Measurements from ENCODE around the gene DAP3. TPM values are rescaled to one million over a fixed set of nuclear protein-coding genes. Genes with fewer than 3 reads are reported as not detected.
A peak's percentile ranks its signal among the peaks of the same experiment; 100 is the strongest.
"Not testable (repeated sequence)": the region's sequence is repeated elsewhere in the genome, so short reads cannot be mapped to it uniquely, and the experiment has no call there.

The DAP3 gene
- total RNA-seq, 1 donor from 2014 or later, result 136 TPM

- DNase-seq (ENCODE audit: extremely low read depth, low read depth, low spot score), result no peak
Measured at GRCh38 chr1:155680531-155680930, 8.4 kb upstream of the DAP3 start.

DNA sequence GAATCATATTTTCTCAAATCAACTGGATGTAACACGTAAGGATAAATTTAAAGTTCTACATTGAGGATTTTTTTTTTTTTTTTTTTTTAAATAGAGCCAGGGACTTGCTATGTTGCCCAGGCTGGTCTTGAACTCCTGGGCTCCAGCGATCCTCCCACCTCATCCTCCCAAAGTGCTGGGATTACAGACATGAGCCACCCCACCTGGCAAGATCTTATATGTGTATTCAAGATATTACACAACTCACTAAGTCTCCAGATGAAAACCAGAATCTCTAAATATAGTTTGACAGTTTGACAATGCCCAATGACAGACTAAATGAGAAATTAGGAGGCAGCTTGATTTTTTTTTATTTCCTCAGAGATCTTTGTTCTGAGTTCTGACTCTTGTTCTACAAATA, 7.1 kb upstream of the DAP3 start:
- no peak for DNase-seq (ENCODE audit: extremely low read depth, low read depth, low spot score)

DNA sequence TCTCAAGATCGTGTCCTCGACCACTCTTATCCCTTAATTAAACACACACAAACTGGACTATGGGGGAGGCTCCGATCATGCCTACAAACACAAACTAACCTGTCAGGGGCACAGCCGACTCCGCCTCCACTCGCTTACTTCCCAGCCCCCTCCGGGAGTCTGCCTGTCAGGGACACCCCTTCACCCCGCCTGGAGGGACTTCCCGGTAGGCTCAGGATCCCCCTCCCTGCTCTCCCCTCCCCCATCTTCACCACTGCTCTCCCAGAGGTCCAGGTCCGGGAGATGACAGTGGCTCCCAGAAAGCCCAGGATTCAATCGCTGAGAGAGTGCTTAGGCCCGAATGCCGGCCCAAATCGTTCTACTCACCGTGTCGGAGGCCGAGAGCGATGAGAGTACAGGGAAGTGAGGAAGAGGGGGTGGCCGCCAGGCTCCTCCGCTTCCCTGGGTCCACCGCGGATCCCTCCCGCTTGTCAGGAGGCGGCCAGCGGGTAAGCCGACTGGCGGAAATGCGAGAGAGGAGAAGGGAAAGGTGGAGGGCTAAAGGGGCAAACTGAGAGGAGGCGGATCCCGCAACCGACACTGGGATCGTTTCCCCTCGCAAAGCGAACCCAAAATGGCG, 1.1 kb upstream of the DAP3 start:
- not testable (repeated sequence) for DNase-seq (ENCODE audit: extremely low read depth, low read depth, low spot score)

GRCh38 chr1:155688324-155689080, 389 bp upstream of the DAP3 start, which contains the start of gene YY1AP1:
TSS of gene YY1AP1 (minus strand) at chr1:155688774. CDS start at chr1:155680436, 8,338 bp downstream.
- peak; percentile 29 for DNase-seq (ENCODE audit: extremely low read depth, low read depth, low spot score)

DNA sequence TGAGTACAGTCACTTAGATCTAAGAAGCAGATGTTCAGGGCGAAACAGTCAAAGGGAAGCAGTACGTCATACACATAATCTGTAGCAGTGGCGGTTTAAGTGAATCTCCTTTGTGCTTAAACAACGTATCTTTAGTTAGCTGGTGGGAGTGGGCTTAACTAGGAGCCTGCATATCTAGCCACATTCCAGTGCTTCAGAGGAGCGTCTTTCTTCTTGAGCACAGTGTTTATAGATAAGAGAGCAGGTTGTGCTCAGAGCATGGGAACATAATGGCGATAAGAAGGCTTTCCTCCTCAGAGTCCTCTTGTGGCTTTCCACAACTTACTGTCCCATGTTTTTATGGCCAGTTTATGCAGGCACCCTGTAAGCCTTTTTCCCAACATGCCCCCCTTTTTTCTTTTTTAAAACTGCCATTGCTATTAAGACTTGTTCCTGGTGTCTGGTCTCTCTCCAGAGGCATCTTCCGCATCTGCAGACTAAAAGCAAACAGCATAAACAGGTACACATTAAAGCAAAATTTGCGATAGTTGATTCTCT, 3.2 kb downstream of the DAP3 start:
- no peak for DNase-seq (ENCODE audit: extremely low read depth, low read depth, low spot score)

GRCh38 chr1:155694167-155694566, 5.3 kb downstream of the DAP3 start:
- DNase-seq (ENCODE audit: extremely low read depth, low read depth, low spot score), result no peak

GRCh38 chr1:155695072-155695471, 6.2 kb downstream of the DAP3 start:
- DNase-seq (ENCODE audit: extremely low read depth, low read depth, low spot score), result no peak

- no peak for DNase-seq (ENCODE audit: extremely low read depth, low read depth, low spot score)
Measured at GRCh38 chr1:155695608-155696007, 6.7 kb downstream of the DAP3 start.

DNA sequence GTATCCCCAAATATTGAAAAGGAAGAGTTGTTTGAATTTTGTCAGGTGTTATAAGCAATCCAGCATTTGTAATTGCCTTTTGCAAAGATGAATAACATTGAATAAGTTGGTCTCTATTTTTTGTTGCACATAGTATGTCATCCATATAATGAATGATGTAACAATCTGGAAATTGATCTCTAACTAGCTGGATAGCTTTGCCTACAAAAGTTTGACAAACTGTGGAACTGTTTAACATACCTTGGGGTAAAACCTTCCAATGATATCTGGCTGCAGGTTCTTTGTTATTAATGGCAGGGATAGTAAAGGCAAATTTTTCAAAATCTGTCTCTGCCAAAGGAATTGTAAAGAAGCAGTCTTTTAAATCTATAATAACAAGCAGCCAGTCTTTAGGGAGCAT, 7.6 kb downstream of the DAP3 start:
- DNase-seq (ENCODE audit: extremely low read depth, low read depth, low spot score), result no peak

- no peak for DNase-seq (ENCODE audit: extremely low read depth, low read depth, low spot score)
Measured at GRCh38 chr1:155697046-155697445, 8.2 kb downstream of the DAP3 start.

GRCh38 chr1:155697616-155698015, 8.7 kb downstream of the DAP3 start:
- not testable (repeated sequence) for DNase-seq (ENCODE audit: extremely low read depth, low read depth, low spot score)

DNA sequence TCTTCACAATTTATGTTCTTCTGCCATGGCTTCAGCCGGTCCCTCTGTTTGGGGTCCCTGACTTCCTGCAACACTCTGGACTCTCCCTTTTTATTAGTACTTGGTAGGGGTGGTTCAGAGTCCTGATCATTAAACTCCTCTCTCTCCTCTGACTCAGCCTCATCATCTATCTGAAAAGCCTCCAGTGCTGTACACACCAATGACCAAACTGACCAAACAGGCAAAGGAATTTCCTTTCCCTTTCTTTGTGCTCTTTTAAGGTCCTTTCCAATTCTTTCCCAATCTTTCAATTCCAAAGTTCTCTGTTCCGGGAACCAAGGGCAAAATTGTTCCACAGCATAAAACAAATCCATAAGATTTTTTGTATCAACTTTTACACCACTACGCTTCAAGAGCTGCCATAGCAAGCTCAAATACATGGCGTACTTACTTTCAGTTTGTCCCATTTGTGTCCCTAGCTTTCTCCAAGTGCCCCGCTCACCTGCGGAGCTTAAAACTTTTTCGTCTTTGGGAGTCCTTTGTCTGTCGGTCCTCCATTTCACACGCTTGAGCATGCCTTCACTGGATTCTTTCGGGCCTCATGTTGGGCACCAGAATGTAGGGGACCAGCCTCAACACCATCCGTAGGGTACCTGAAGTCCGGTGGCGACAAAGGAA, 9.6 kb downstream of the DAP3 start:
- no peak for DNase-seq (ENCODE audit: extremely low read depth, low read depth, low spot score)

GRCh38 chr1:155699062-155699461, 10.2 kb downstream of the DAP3 start:
- not testable (repeated sequence) for DNase-seq (ENCODE audit: extremely low read depth, low read depth, low spot score)

- not testable (repeated sequence) for DNase-seq (ENCODE audit: extremely low read depth, low read depth, low spot score)
Measured at GRCh38 chr1:155701675-155702074, 12.8 kb downstream of the DAP3 start.

DNA sequence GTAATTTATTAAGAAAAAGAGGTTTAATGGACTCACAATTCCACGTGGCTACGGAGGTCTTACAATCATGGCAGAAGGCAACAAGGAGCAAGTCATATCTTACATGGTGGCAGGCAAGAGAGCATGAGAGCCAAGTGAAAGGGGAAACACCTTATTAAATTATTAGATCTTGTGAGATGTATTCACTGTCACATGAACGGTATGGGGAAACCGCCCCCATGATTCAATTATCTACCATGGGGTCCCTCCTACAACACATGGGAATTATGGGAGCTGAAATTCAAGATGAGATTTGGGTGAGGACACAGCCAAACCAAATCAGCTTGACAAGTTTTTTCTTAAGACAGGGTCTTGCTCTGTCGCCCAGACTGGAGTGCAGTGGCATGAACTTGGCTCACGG, 14.3 kb downstream of the DAP3 start:
- DNase-seq (ENCODE audit: extremely low read depth, low read depth, low spot score), result no peak

GRCh38 chr1:155704414-155704813, 15.5 kb downstream of the DAP3 start:
- DNase-seq (ENCODE audit: extremely low read depth, low read depth, low spot score), result not testable (repeated sequence)

GRCh38 chr1:155706139-155706538, 17.2 kb downstream of the DAP3 start:
- DNase-seq (ENCODE audit: extremely low read depth, low read depth, low spot score), result no peak

DNA sequence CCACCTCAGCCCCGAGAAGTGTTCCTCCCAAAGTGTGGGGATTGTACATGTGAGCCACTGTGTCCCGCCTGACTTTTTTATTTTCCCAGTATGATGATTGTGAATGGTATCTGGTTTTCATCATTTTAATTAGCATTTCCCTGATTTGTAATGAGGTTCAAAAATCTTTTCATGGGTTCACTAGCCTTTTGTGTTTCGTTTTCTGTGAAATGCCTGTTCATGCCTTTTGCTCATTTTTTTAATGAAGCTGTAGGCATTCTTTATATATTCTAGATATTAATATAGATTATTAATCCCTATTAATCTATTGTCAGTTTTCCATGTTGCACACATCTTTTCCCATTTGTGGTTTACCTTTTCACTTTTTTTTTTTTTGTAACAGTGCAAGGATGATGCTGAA, 20.5 kb downstream of the DAP3 start:
- no peak for DNase-seq (ENCODE audit: extremely low read depth, low read depth, low spot score)

DNA sequence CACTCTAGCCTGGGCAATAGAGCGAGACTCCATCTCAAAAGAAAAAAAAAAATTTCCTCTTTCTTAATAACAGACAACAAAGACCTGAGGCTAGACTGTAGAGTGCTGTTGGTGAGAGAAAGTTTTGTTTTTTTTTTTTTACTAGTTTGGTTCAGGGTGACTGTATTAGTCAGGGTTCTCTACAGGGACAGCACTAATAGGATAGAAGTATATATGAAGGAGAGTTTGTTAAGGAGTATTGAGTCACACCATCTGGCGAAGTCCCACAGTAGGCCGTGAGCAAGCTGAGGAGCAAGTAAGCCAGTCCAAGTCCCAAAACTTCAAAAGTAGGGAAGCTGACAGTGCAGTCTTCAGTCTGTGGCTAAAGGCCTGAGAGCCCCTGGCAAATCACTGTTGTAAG, 22.6 kb downstream of the DAP3 start:
- not testable (repeated sequence) for DNase-seq (ENCODE audit: extremely low read depth, low read depth, low spot score)

- not testable (repeated sequence) for DNase-seq (ENCODE audit: extremely low read depth, low read depth, low spot score)
Measured at GRCh38 chr1:155712636-155713035, 23.7 kb downstream of the DAP3 start.

DNA sequence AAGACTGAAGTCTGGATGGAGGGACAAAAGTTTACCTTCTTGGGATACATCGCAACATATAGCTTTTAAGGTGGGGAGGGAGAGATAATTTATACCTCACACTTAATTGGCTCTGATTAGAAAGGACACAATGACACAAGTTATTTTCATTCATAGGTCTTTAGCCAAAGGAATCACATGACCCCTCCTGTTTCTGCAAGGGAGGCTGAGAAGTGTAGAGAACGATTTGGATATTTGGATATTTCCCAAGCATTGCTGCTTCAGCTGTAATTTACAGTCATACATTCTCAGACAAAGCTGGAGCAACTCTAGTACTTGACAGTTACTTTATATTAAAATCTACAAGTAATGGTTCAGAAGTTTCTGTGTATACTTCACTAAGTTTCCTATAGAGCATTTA, 24.2 kb downstream of the DAP3 start:
- no peak for DNase-seq (ENCODE audit: extremely low read depth, low read depth, low spot score)
